H1 (cell line): ENCODE data around the gene SLC9C2. TPM values are rescaled to one million over a fixed set of nuclear protein-coding genes. Genes with fewer than 3 reads are reported as not detected.
A peak's percentile ranks its signal among the peaks of the same experiment; 100 is the strongest.

Experiments used
- CTCF ChIA-PET: fragments of 300-600 bp; sonication (Branson Sonifier 250); formaldehyde crosslinking; loops from one replicate; lab custom pipeline; 2021; ENCODE audit not compliant: partially characterized antibody; lab: Charles Lee
- POLR2A ChIA-PET: fragments of 300-600 bp; sonication (Branson Sonifier 250); formaldehyde crosslinking; loops from one replicate; lab custom pipeline; 2021; ENCODE audit warnings: inconsistent platforms; ENCODE audit not compliant: partially characterized antibody; lab: Charles Lee
- DNase-seq, 2 experiments: peaks; one replicate each; pipeline versions ENCODE4 v3.0.0 to v3.0.0-alpha.2; 2010 to 2022; ENCODE audit warnings: low spot score in 2 of 2, low read depth in 1 of 2, mixed read lengths in 1 of 2
- FAIRE-seq: peaks from 2 replicates; lab custom pipeline; 2011; peaks lifted over from hg19 to GRCh38; lab: Jason Lieb, UNC
- H2AFZ ChIP-seq: 2 replicates; pipeline ENCODE4 v1.8.1; 2012; ENCODE audit warnings: low read length, inconsistent platforms
- H2AK5ac ChIP-seq: 2 replicates; pipeline ENCODE4 v1.6.1; 2013; ENCODE audit warnings: low read depth, low read length
- H2BK120ac ChIP-seq: replicated peaks from 2 replicates; pipeline ENCODE3; 2013; ENCODE audit warnings: low read depth, low read length, inconsistent platforms
- H2BK12ac ChIP-seq: 2 replicates; pipeline ENCODE4 v1.6.1; 2013; ENCODE audit warnings: low read depth, low read length
- H2BK15ac ChIP-seq: 2 replicates; pipeline ENCODE4 v1.6.1; 2013; ENCODE audit warnings: low read length
- H2BK20ac ChIP-seq: 2 replicates; pipeline ENCODE4 v1.6.1; 2013; ENCODE audit warnings: low read length
- H2BK5ac ChIP-seq: 2 replicates; pipeline ENCODE4 v1.6.1; 2013; ENCODE audit warnings: low read depth, low read length
- H3K14ac ChIP-seq: 2 replicates; pipeline ENCODE4 v1.6.1; 2013; ENCODE audit warnings: inconsistent platforms; ENCODE audit not compliant: insufficient read length
- H3K18ac ChIP-seq: 2 replicates; pipeline ENCODE4 v1.6.1; 2013; ENCODE audit warnings: low read length; ENCODE audit errors: extremely low read depth
- H3K23ac ChIP-seq: 2 replicates; pipeline ENCODE4 v1.6.1; 2013; ENCODE audit warnings: inconsistent platforms; ENCODE audit not compliant: insufficient read length
- H3K23me2 ChIP-seq: 2 replicates; pipeline ENCODE4 v1.6.1; 2013; ENCODE audit warnings: low read depth, low read length
- H3K27ac ChIP-seq: 2 replicates; pipeline ENCODE4 v1.6.1; 2011; ENCODE audit warnings: low read depth, low read length, inconsistent platforms
- H3K27me3 ChIP-seq, 4 experiments: replicated peaks in 1 of 4; 1 replicate in 1 of 4; 2 replicates in 3 of 4; pipeline versions ENCODE4 v1.6.1 to v1.8.1; 2011 to 2013; ENCODE audit warnings: low read length in 3 of 4, mild to moderate bottlenecking in 3 of 4, inconsistent platforms in 2 of 4, mixed read lengths in 2 of 4, moderate library complexity in 1 of 4; ENCODE audit not compliant: control insufficient read depth in 3 of 4, insufficient read depth in 3 of 4; ENCODE audit errors: extremely low read depth in 1 of 4
- H3K36me3 ChIP-seq, 4 experiments: 2 replicates each; pipeline versions ENCODE4 v1.6.1 to v1.8.1; 2011 to 2013; ENCODE audit warnings: mild to moderate bottlenecking in 4 of 4, low read length in 3 of 4, moderate library complexity in 2 of 4, control low read depth in 1 of 4, inconsistent platforms in 1 of 4; ENCODE audit not compliant: insufficient read depth in 4 of 4, control insufficient read depth in 2 of 4
- H3K4ac ChIP-seq: replicated peaks from 2 replicates; pipeline ENCODE3; 2013; ENCODE audit warnings: low read length, low read depth, mixed read lengths, inconsistent platforms; ENCODE audit not compliant: insufficient read length
- H3K4me1 ChIP-seq, 4 experiments: replicated peaks in 1 of 4; 1 replicate in 1 of 4; 2 replicates in 3 of 4; pipeline versions ENCODE4 v1.6.1 to v1.8.1; 2011 to 2013; ENCODE audit warnings: low read length in 3 of 4, inconsistent platforms in 2 of 4, mixed read lengths in 1 of 4; ENCODE audit not compliant: insufficient read depth in 4 of 4, control insufficient read depth in 3 of 4
- H3K4me2 ChIP-seq, 2 experiments: 2 replicates each; pipeline versions ENCODE4 v1.6.1 to v1.8.1; 2011 to 2013; ENCODE audit warnings: low read depth in 2 of 2, low read length in 2 of 2, control low read depth in 1 of 2, inconsistent platforms in 1 of 2, mild to moderate bottlenecking in 1 of 2; ENCODE audit not compliant: insufficient read depth in 1 of 2
- H3K4me3 ChIP-seq, 4 experiments: fragments of 200-600, 300-600 bp in 1 of 4; sonication (generic), shearing (Covaris generic), sonication (Bioruptor Twin) in 1 of 4; 2 replicates each; pipeline versions ENCODE4 v1.5.1 to v1.8.1; 2011 to 2016; ENCODE audit warnings: low read length in 4 of 4, low read depth in 3 of 4, control low read depth in 2 of 4, inconsistent platforms in 2 of 4, mild to moderate bottlenecking in 2 of 4, mixed read lengths in 1 of 4, moderate library complexity in 1 of 4; ENCODE audit not compliant: insufficient read depth in 2 of 4; ENCODE audit errors: extremely low read depth in 1 of 4
- H3K56ac ChIP-seq: replicated peaks from 2 replicates; pipeline ENCODE3; 2013; ENCODE audit warnings: low read depth, mild to moderate bottlenecking, mixed read lengths, low read length, inconsistent platforms; ENCODE audit not compliant: insufficient read length
- H3K79me1 ChIP-seq: 2 replicates; pipeline ENCODE4 v1.6.1; 2013; ENCODE audit warnings: low read depth, low read length, control low read depth
- H3K79me2 ChIP-seq, 2 experiments: 2 replicates each; pipeline versions ENCODE4 v1.6.1 to v1.8.1; 2012 to 2013; ENCODE audit warnings: low read length in 2 of 2, mild to moderate bottlenecking in 2 of 2, inconsistent platforms in 1 of 2; ENCODE audit not compliant: insufficient read depth in 2 of 2, control insufficient read depth in 1 of 2
- H3K9ac ChIP-seq, 4 experiments: replicated peaks in 1 of 4; 1 replicate in 1 of 4; 2 replicates in 3 of 4; pipeline versions ENCODE4 v1.6.1 to v1.8.1; 2011 to 2013; ENCODE audit warnings: low read depth in 3 of 4, low read length in 3 of 4, control low read depth in 2 of 4, mild to moderate bottlenecking in 2 of 4, moderate library complexity in 2 of 4, inconsistent platforms in 1 of 4; ENCODE audit errors: extremely low read depth in 1 of 4
- H3K9me3 ChIP-seq, 2 experiments: 2 replicates each; pipeline versions ENCODE4 v1.6.1 to v1.8.1; 2012 to 2013; ENCODE audit warnings: mild to moderate bottlenecking in 2 of 2, moderate library complexity in 2 of 2, control low read depth in 1 of 2, inconsistent platforms in 1 of 2, low read depth in 1 of 2, low read length in 1 of 2, mixed read lengths in 1 of 2; ENCODE audit not compliant: insufficient read depth in 2 of 2
- H4K20me1 ChIP-seq, 2 experiments: replicated peaks in 1 of 2; 2 replicates each; pipeline versions ENCODE3 to v1.8.1; 2011 to 2013; ENCODE audit warnings: inconsistent platforms in 2 of 2, low read length in 2 of 2, mild to moderate bottlenecking in 1 of 2; ENCODE audit not compliant: insufficient read depth in 2 of 2, control insufficient read depth in 1 of 2
- H4K5ac ChIP-seq: 2 replicates; pipeline ENCODE4 v1.6.1; 2013; ENCODE audit warnings: low read length, low read depth, mixed read lengths, inconsistent platforms; ENCODE audit not compliant: insufficient read length
- H4K8ac ChIP-seq: 2 replicates; pipeline ENCODE4 v1.8.0; 2013; ENCODE audit warnings: mild to moderate bottlenecking, moderate library complexity, low read length, inconsistent platforms; ENCODE audit not compliant: insufficient read depth; ENCODE audit errors: extremely low read depth
- H4K91ac ChIP-seq: replicated peaks from 2 replicates; pipeline ENCODE3; 2013; ENCODE audit warnings: low read length, mixed read lengths, inconsistent platforms; ENCODE audit not compliant: insufficient read length
- CHD1 ChIP-seq: IDR thresholded peaks from 2 replicates; pipeline ENCODE4 v1.6.1; 2012; ENCODE audit warnings: low read depth, low read length, improper control_type of control experiment
- GABPA ChIP-seq: IDR thresholded peaks from 2 replicates; pipeline ENCODE4 v1.6.1; 2011; ENCODE audit warnings: mild to moderate bottlenecking, low read length, moderate library complexity, borderline replicate concordance; ENCODE audit not compliant: insufficient read depth
- HDAC6 ChIP-seq: IDR thresholded peaks from one replicate; pipeline ENCODE4 v1.7.1; 2012; ENCODE audit warnings: low read depth, mild to moderate bottlenecking, inconsistent platforms, low read length, moderate library complexity
- JUND ChIP-seq: IDR thresholded peaks from 2 replicates; pipeline ENCODE4 v1.6.1; 2011; ENCODE audit warnings: mild to moderate bottlenecking, improper control_type of control experiment, low read length
- KDM5A ChIP-seq: fragments of 200-600 bp; IDR thresholded peaks from 2 replicates; pipeline ENCODE4 v1.7.1; 2012; ENCODE audit warnings: mild to moderate bottlenecking, low read length, inconsistent platforms, mixed read lengths
- MAFK ChIP-seq: IDR thresholded peaks from 2 replicates; pipeline ENCODE4 v1.6.1; 2012; ENCODE audit warnings: low read depth, mild to moderate bottlenecking, improper control_type of control experiment, low read length
- POU5F1 ChIP-seq: IDR thresholded peaks from 2 replicates; pipeline ENCODE4 v1.6.1; 2011; ENCODE audit warnings: low read depth, mild to moderate bottlenecking, low read length, moderate library complexity
- RAD21 ChIP-seq, 2 experiments: IDR thresholded peaks in 1 of 2; conservative IDR thresholded peaks in 1 of 2; 2 replicates each; pipeline ENCODE4 v1.6.1; 2011; ENCODE audit warnings: low read depth in 2 of 2, low read length in 2 of 2, improper control_type of control experiment in 1 of 2, inconsistent platforms in 1 of 2, mild to moderate bottlenecking in 1 of 2, moderate library complexity in 1 of 2
- RBBP5 ChIP-seq: IDR thresholded peaks from 2 replicates; pipeline ENCODE4 v1.7.1; 2012; ENCODE audit warnings: low read depth, mild to moderate bottlenecking, inconsistent platforms, low read length, moderate library complexity, borderline replicate concordance
- SP1 ChIP-seq: IDR thresholded peaks from 2 replicates; pipeline ENCODE4 v1.6.1; 2011; ENCODE audit warnings: low read depth, low read length
- SRF ChIP-seq: IDR thresholded peaks from 2 replicates; pipeline ENCODE4 v1.6.1; 2011; ENCODE audit warnings: mild to moderate bottlenecking, low read depth, low read length, moderate library complexity
- TCF12 ChIP-seq: IDR thresholded peaks from 2 replicates; pipeline ENCODE4 v1.6.1; 2011; ENCODE audit warnings: low read depth, mild to moderate bottlenecking, low read length
- ZNF274 ChIP-seq: IDR thresholded peaks from 2 replicates; pipeline ENCODE4 v1.7.0; 2012; ENCODE audit warnings: low read length, borderline replicate concordance; ENCODE audit errors: extremely low read depth
- WGBS, 2 experiments: shearing (Covaris generic) in 1 of 2; methylation state at CpG; one replicate each; pipeline versions ENCODE4 v1.1.6 to v1.1.7; 2013 to 2015; ENCODE audit warnings: low lambda C conversion rate in 2 of 2, mixed read lengths in 2 of 2, inconsistent platforms in 1 of 2, low coverage in 1 of 2, missing lambda C conversion rate in 1 of 2; ENCODE audit not compliant: insufficient replicate concordance in 2 of 2, insufficient coverage in 1 of 2, insufficient read length in 1 of 2; ENCODE audit errors: extremely low coverage in 1 of 2, missing lambda C conversion rate in 1 of 2; 5-methylcytosine and 5-hydroxymethylcytosine counted together
- polyA plus RNA-seq, 7 experiments: library from polyadenylated mRNA; depleted of rRNA in 3 of 7; stranded (reverse) in 5 of 7; unstranded in 2 of 7; fragments of >200 nt in 5 of 7; fragments of 200-250 nt in 2 of 7; gene quantifications; 1 replicate in 5 of 7; 2 replicates in 1 of 7; 4 replicates in 1 of 7; pipeline versions ENCODE4 v1.2.1 to v1.2.3, GENCODE V29; 2011 to 2013; ENCODE audit warnings: missing spikeins in 2 of 7, mixed read lengths in 2 of 7
- total RNA-seq: library from RNA; stranded (reverse); fragmentation: NEBNext Ultra II Directional; extraction: Animal tissue kit (Norgen Biotek cat#: 25700); gene quantifications from 2 replicates; pipeline ENCODE4 v1.2.1, GENCODE V29; 2021

Gene SLC9C2
- total and polyA plus RNA-seq, 2 of the 8 experiments (the other 6 are each of a cell fraction or from before 2014, with no cell fraction given) = not detected

DNA sequence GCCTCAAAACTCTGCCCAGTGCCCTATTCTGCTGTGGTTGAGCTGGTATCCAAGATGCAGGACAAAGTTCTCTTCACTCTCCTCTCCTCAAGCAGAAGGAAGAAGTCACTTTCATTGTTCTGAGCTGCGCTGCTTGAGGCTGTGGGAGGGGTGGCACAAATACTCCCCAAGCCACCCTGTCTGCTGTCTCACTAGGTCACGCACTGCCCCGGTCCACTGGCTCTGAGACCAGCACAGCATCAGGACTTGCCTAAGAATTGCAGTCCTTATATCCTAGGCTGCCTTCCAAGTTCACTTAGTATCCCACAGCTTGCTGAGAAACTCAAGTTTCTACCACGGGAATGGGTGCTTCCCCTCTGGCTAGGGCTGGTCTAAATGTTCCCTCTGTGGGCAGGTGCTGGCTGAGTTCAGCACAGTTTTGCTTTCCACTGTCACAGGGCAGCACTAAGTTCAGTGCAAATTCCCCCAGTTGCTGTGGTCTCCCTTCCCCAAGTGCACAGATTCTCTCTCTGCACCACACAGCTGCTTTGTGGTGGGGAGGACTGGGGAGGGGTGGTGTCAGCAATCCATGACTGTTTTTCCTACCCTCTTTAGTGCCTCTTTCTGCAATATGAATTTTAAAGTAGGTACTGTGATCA is 32.4 kb downstream of the SLC9C2 start:
- Histone ChIP-seq H3K79me2 (no peaks in the 10 kb centered on the region), H4K8ac (no peak overlapping the region), H2BK15ac (no peak overlapping the region), H2BK20ac (no peak overlapping the region), H2AK5ac (no peak overlapping the region), H2BK120ac (no peak overlapping the region), H3K23ac (no peak overlapping the region), H3K9ac (no peak overlapping the region), H3K23me2 (no peaks in the 10 kb centered on the region), H3K4me2 (no peak overlapping the region), H4K20me1 (no peaks in the 10 kb centered on the region), H3K27ac (no peak overlapping the region), H3K36me3 (no peaks in the 10 kb centered on the region), H3K14ac (no peak overlapping the region), H2BK12ac (no peak overlapping the region), H2AFZ (0 out of 2 replicates have a peak overlapping the region, but pooled peaks have one; percentile 50), H3K18ac (no peak overlapping the region), H3K4me3 (no peak overlapping the region), H4K91ac (no peak overlapping the region), H3K56ac (no peak overlapping the region), H3K4ac (no peak overlapping the region), H3K9me3 (no peaks in the 10 kb centered on the region), H4K5ac (no peak overlapping the region), H3K79me1 (no peaks in the 10 kb centered on the region), H3K4me1 (no peaks in the 10 kb centered on the region), H2BK5ac (no peak overlapping the region), H3K27me3 (no peaks in the 10 kb centered on the region)
- ChIA-PET CTCF (no interaction called here), POLR2A (no interaction called here)
- WGBS, 2 experiments = 87% methylated on average over 4 of the region's 4 CpGs; no CpG with 5 or more reads in 1 of the 2 experiments
- TF ChIP-seq GABPA (no peak), KDM5A (no peak), TCF12 (no peak), MAFK (no peak), JUND (no peak), SP1 (no peak), RAD21 (IDR thresholded peaks at IDR 0.05 in 1 of 2, conservative IDR thresholded peaks at IDR 0.05 in 1 of 2; ENCODE audit: low read depth in 2 of 2, low read length in 2 of 2) (no peak), ZNF274 (no peak), POU5F1 (no peak), HDAC6 (no peak), CHD1 (no peak), SRF (no peak), RBBP5 (no peak)
- DNase-seq = no peak
- no peak for FAIRE-seq
